ENCODE results near the gene OR5A2.
"Not testable (repeated sequence)": the region's sequence is repeated elsewhere in the genome, so short reads cannot be mapped to it uniquely, and the experiment has no call there.

Gene OR5A2

GRCh38 chr11:59426361-59427067 is at the start of gene OR5A2:
TSS of gene OR5A2 (minus strand) at chr11:59426413. CDS start at chr11:59422953, 3,460 bp downstream.
- no peak for DNase-seq

- DNase-seq: no peak
Observed at GRCh38 chr11:59475176-59475575, 49.0 kb upstream of the OR5A2 start.

GRCh38 chr11:59473015-59473414 is 46.8 kb upstream of the OR5A2 start, which contains the start of gene OR4D10:
TSS of gene OR4D10 (plus strand) at chr11:59473315. CDS start at chr11:59477430, 4,115 bp downstream.
- DNase-seq: no peak

GRCh38 chr11:59463190-59463641 is 37.0 kb upstream of the OR5A2 start:
- no peak for DNase-seq

- DNase-seq: no peak
Observed at GRCh38 chr11:59459916-59460315, 33.7 kb upstream of the OR5A2 start.

- DNase-seq: no peak
Observed at GRCh38 chr11:59456661-59457060, 30.4 kb upstream of the OR5A2 start, which contains the start of gene OR4D6. TSS of gene OR4D6 (plus strand) at chr11:59456961. CDS start at chr11:59456961, 0 bp downstream.

GRCh38 chr11:59448484-59448883 is 22.3 kb upstream of the OR5A2 start:
- no peak for DNase-seq

- not testable (repeated sequence) for DNase-seq
Observed at GRCh38 chr11:59445624-59446023, 19.4 kb upstream of the OR5A2 start.

- peak; percentile 72 for DNase-seq
Observed at GRCh38 chr11:59437770-59438169, 11.6 kb upstream of the OR5A2 start.

- no peak for DNase-seq
Observed at GRCh38 chr11:59436169-59436568, 10.0 kb upstream of the OR5A2 start, which contains the start of gene OR5A1. TSS of gene OR5A1 (plus strand) at chr11:59436469. CDS start at chr11:59443169, 6,700 bp downstream.

- peak; percentile 26 for DNase-seq
Observed at GRCh38 chr11:59429924-59430516, 3.8 kb upstream of the OR5A2 start.

- DNase-seq: no peak
Observed at GRCh38 chr11:59427068-59427382, 812 bp upstream of the OR5A2 start.

GRCh38 chr11:59425131-59425530 is 1.1 kb downstream of the OR5A2 start:
- DNase-seq: no peak

- DNase-seq: no peak
Observed at GRCh38 chr11:59423835-59424234, 2.4 kb downstream of the OR5A2 start.

GRCh38 chr11:59418156-59418555 is 8.1 kb downstream of the OR5A2 start:
- DNase-seq: peak; percentile 27

- DNase-seq: no peak
Observed at GRCh38 chr11:59417023-59417422, 9.2 kb downstream of the OR5A2 start.

- DNase-seq: no peak
Observed at GRCh38 chr11:59416613-59417012, 9.6 kb downstream of the OR5A2 start.

- DNase-seq: no peak
Observed at GRCh38 chr11:59415111-59415510, 11.1 kb downstream of the OR5A2 start.

GRCh38 chr11:59413646-59414045 is 12.6 kb downstream of the OR5A2 start:
- DNase-seq: no peak

- DNase-seq: no peak
Observed at GRCh38 chr11:59403546-59403945, 22.7 kb downstream of the OR5A2 start.

- DNase-seq: no peak
Observed at GRCh38 chr11:59401262-59401552, 25.0 kb downstream of the OR5A2 start.

- no peak for DNase-seq
Observed at GRCh38 chr11:59400461-59401261, 25.6 kb downstream of the OR5A2 start.

- no peak for DNase-seq
Observed at GRCh38 chr11:59394186-59394585, 32.0 kb downstream of the OR5A2 start.

Measured in NCI-H2171 (cell line).